HG03135 (cell line): ENCODE measurements around the gene RNF182.
"Not testable (repeated sequence)": the region's sequence is repeated elsewhere in the genome, so short reads cannot be mapped to it uniquely, and the experiment has no call there.

ENCODE experiments used
- ATAC-seq: cut with Tn5 transposase; IDR thresholded peaks from one replicate; pipeline ENCODE4 v1.9.1; 2021; ENCODE audit warnings: mild to moderate bottlenecking, moderate library complexity; ENCODE audit not compliant: unreplicated experiment

RNF182 gene

GRCh38 chr6:13998356-13998755 is 73.6 kb downstream of the RNF182 start:
- ATAC-seq: no peak

- no peak for ATAC-seq
Observed at GRCh38 chr6:14000901-14001300, 76.1 kb downstream of the RNF182 start.

- no peak for ATAC-seq
Observed at GRCh38 chr6:14001329-14002012, 76.7 kb downstream of the RNF182 start.

- ATAC-seq: no peak
Observed at GRCh38 chr6:14002176-14002947, 77.6 kb downstream of the RNF182 start.

GRCh38 chr6:14004258-14004657 is 79.5 kb downstream of the RNF182 start:
- no peak for ATAC-seq

GRCh38 chr6:14008809-14009208 is 84.1 kb downstream of the RNF182 start:
- ATAC-seq: no peak

- no peak for ATAC-seq
Observed at GRCh38 chr6:14009431-14009830, 84.7 kb downstream of the RNF182 start.

GRCh38 chr6:14010275-14010674 is 85.5 kb downstream of the RNF182 start:
- ATAC-seq: no peak

- no peak for ATAC-seq
Observed at GRCh38 chr6:14012313-14013030, 87.7 kb downstream of the RNF182 start.

- no peak for ATAC-seq
Observed at GRCh38 chr6:14015964-14016363, 91.2 kb downstream of the RNF182 start.

- no peak for ATAC-seq
Observed at GRCh38 chr6:14016432-14016831, 91.7 kb downstream of the RNF182 start.

- ATAC-seq: no peak
Observed at GRCh38 chr6:14016935-14017625, 92.3 kb downstream of the RNF182 start.

- no peak for ATAC-seq
Observed at GRCh38 chr6:14017626-14018475, 93.1 kb downstream of the RNF182 start.

GRCh38 chr6:14018559-14018958 is 93.8 kb downstream of the RNF182 start:
- not testable (repeated sequence) for ATAC-seq

- no peak for ATAC-seq
Observed at GRCh38 chr6:14020551-14020950, 95.8 kb downstream of the RNF182 start.

- ATAC-seq: no peak
Observed at GRCh38 chr6:14021449-14021848, 96.7 kb downstream of the RNF182 start.

- ATAC-seq: no peak
Observed at GRCh38 chr6:14022673-14023072, 97.9 kb downstream of the RNF182 start.

- ATAC-seq: no peak
Observed at GRCh38 chr6:14023855-14024254, 99.1 kb downstream of the RNF182 start.

GRCh38 chr6:14025160-14025559 is 100.4 kb downstream of the RNF182 start:
- ATAC-seq: no peak

GRCh38 chr6:14026831-14027539 is 102.2 kb downstream of the RNF182 start:
- ATAC-seq: no peak
